Measurements from ENCODE around the gene PSMD9. TPM values are rescaled to one million over a fixed set of nuclear protein-coding genes. Genes with fewer than 3 reads are reported as not detected.

Gene PSMD9
- total and polyA plus RNA-seq, 10 of the 15 experiments (the other 5 are each of a cell fraction or from before 2014, with no cell fraction given): 14.6 to 152 (median 58.1) TPM

DNA sequence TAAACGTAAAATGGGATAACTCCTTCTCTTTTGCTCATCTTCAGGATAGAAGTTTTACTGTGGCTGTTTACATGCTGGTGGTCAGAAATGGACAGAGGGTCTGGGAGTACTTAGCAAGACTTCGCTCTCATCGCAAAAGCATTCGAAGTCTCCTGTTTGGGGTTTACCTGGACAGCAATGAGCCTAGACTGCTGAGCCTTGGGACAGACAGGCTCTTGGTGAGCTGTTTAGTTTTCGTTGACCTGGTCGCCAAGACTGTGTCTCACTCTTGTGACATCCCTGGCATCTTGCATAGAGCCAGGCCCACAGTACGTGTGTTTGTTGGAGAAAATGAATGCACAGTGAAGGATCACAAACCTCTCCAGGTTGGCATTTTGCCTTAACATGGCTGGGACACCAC, 72.0 kb downstream of the PSMD9 start:
- no peak overlapping the region for H3K4me3 ChIP-seq
- ChIA-PET SMC1A (ENCODE audit: uncharacterized antibody, unreplicated experiment) (no interaction called here), RAD21 (ENCODE audit: unreplicated experiment) (no interaction called here), CTCF (no interaction called here), POLR2A (interaction anchor here (0.6 kb wide), 1 partner anchor 572 kb away, joined by 5 read pairs; no protein-coding TSS in a partner anchor)
- no peak overlapping the region for H3K9ac ChIP-seq (ENCODE audit: control insufficient read depth, insufficient read depth, low read length)
- no peaks in the 10 kb centered on the region for H3K36me3 ChIP-seq (ENCODE audit: control insufficient read depth in 2 of 2, insufficient read depth in 2 of 2, low read length in 1 of 2)
- no peaks in the 10 kb centered on the region for H3K9me3 ChIP-seq (replicated peaks; ENCODE audit: control insufficient read depth, insufficient read depth, low read length)
- DNase-seq (ENCODE audit: low read depth, low spot score) (no peak), FAIRE-seq (no peak), ATAC-seq (no peak)
- 56% methylated on average over 7 of the region's 7 CpGs for WGBS (ENCODE audit: insufficient coverage, insufficient replicate concordance, low lambda C conversion rate, missing lambda C conversion rate)
- H3K4me1 ChIP-seq (ENCODE audit: control insufficient read depth, insufficient read depth, low read length): no peaks in the 10 kb centered on the region
- intact Hi-C loops (cut with micrococcal nuclease; ENCODE audit: unreplicated experiment): no loop called here
- H3K4me2 ChIP-seq (ENCODE audit: control insufficient read depth, insufficient read depth): no peak overlapping the region
- no peaks in the 10 kb centered on the region for H4K20me1 ChIP-seq (ENCODE audit: control insufficient read depth, insufficient read depth)
- H3K27me3 ChIP-seq (replicated peaks in 1 of 2; ENCODE audit: control insufficient read depth in 2 of 2, insufficient read depth in 2 of 2, low read length in 1 of 2): no peaks in the 10 kb centered on the region; a peak in 1 of 4 replicates
- in situ Hi-C loops (cut with MboI): no loop called here
- TF ChIP-seq ESRRA (IDR thresholded peaks at IDR 0.05; ENCODE audit: low read length): no peak
- no peak for TF ChIP-seq YBX1 (IDR thresholded peaks at IDR 0.05)
- TF ChIP-seq TCF3 (IDR thresholded peaks at IDR 0.05; ENCODE audit: borderline replicate concordance, insufficient read depth, low read depth, low read length): no peak
- no peak overlapping the region for H2AFZ ChIP-seq (ENCODE audit: control insufficient read depth, low read depth, low read length)
- no peak overlapping the region for H3K27ac ChIP-seq (ENCODE audit: control insufficient read depth, insufficient read depth)
- H3K79me2 ChIP-seq (ENCODE audit: control insufficient read depth, insufficient read depth, low read length): no peaks in the 10 kb centered on the region
- BruUV-seq (replicated peaks): no TSS peak

DNA sequence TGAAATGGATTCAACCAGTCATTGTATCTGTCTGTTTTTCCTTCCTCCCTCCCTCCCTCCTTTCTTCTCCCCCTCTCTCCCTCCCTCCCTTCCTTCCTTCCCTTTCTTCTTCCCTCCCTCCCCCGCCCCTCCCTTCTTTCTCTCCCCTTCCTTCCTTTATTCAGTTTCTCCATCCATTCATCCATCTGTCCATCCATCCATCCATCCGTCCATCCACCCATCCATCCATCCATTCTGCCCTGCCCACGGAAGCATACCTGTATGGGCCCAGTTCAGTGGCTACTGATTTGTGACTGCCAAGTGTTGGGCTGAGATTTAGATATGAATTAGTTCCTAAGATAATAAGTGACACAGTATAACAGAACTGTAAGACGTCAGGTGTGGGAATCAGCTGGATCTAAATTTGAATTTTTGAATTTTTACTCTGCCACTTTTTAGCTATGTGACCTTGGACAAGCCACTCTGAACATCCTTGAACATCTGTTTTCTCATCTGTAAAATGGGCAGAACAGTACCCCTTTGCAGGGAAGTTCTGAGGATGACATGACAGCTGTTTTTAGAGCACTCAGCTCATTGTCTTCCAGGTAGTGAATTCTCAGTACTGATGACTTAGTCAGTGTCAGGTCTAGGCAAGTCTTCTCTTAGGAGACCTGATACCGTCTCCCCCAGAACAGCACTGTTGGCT, 72.7 kb downstream of the PSMD9 start:
- POLR2A ChIA-PET: no interaction called here
- no peak overlapping the region for H3K9ac ChIP-seq (ENCODE audit: control insufficient read depth, insufficient read depth, low read length)
- no peaks in the 10 kb centered on the region for H4K20me1 ChIP-seq (ENCODE audit: control insufficient read depth, insufficient read depth)
- DNase-seq (ENCODE audit: low read depth, low spot score) (no peak), FAIRE-seq (no peak), ATAC-seq (no peak)
- in situ Hi-C loops (cut with MboI) (no loop called here), intact Hi-C loops (cut with micrococcal nuclease; ENCODE audit: unreplicated experiment) (no loop called here)
- no peaks in the 10 kb centered on the region for H3K9me3 ChIP-seq (replicated peaks; ENCODE audit: control insufficient read depth, insufficient read depth, low read length)
- SMC1A ChIA-PET (ENCODE audit: uncharacterized antibody, unreplicated experiment): interaction anchor here (0.8 to 1.0 kb wide), 2 partner anchors 43 to 167 kb away, joined by 3 read pairs; no protein-coding TSS in a partner anchor
- H3K36me3 ChIP-seq (ENCODE audit: control insufficient read depth in 2 of 2, insufficient read depth in 2 of 2, low read length in 1 of 2): no peaks in the 10 kb centered on the region
- H3K4me1 ChIP-seq (ENCODE audit: control insufficient read depth, insufficient read depth, low read length): no peaks in the 10 kb centered on the region
- no peaks in the 10 kb centered on the region for H3K79me2 ChIP-seq (ENCODE audit: control insufficient read depth, insufficient read depth, low read length)
- H3K27me3 ChIP-seq (replicated peaks in 1 of 2; ENCODE audit: control insufficient read depth in 2 of 2, insufficient read depth in 2 of 2, low read length in 1 of 2): no peaks in the 10 kb centered on the region; a peak in 1 of 4 replicates
- TF ChIP-seq STAT1 (conservative IDR thresholded peaks at IDR 0.05) (no peak), YY1 (IDR thresholded peaks at IDR 0.05; ENCODE audit: low read depth, low read length) (no peak), EGR1 (IDR thresholded peaks at IDR 0.05; ENCODE audit: borderline replicate concordance in 1 of 2, low read depth in 2 of 2, low read length in 2 of 2) (no peak), PAX8 (IDR thresholded peaks at IDR 0.05) (no peak), SUPT20H (IDR thresholded peaks at IDR 0.05; ENCODE audit: borderline replicate concordance, control insufficient read depth, low read depth, low read length) (no peak), TCF7 (IDR thresholded peaks at IDR 0.05; ENCODE audit: borderline replicate concordance) (no peak)
- BruUV-seq (replicated peaks): no TSS peak
- H3K4me3 ChIP-seq: no peak overlapping the region
- RAD21 ChIA-PET (ENCODE audit: unreplicated experiment): interaction anchor here (1.2 kb wide), 1 partner anchor 30 kb away, joined by 3 read pairs; no protein-coding TSS in a partner anchor
- no peak overlapping the region for H2AFZ ChIP-seq (ENCODE audit: control insufficient read depth, low read depth, low read length)
- 40% methylated on average over 4 of the region's 5 CpGs for WGBS (ENCODE audit: insufficient coverage, insufficient replicate concordance, low lambda C conversion rate, missing lambda C conversion rate)
- no peak overlapping the region for H3K27ac ChIP-seq (ENCODE audit: control insufficient read depth, insufficient read depth)
- CTCF ChIA-PET: interaction anchor here (0.8 kb wide), 1 partner anchor 149 kb away, joined by 3 read pairs; no protein-coding TSS in a partner anchor
- H3K4me2 ChIP-seq (ENCODE audit: control insufficient read depth, insufficient read depth): no peak overlapping the region

All from GM12878 (cell line).